HEK293T (cell line): ENCODE data around the gene RUNX3.
A peak's percentile ranks its signal among the peaks of the same experiment; 100 is the strongest.

ENCODE experiments used
- CTCF ChIA-PET: fragments of 350-600 bp; formaldehyde crosslinking; extraction: SDS; loops from one replicate; lab custom pipeline; 2021; ENCODE audit warnings: antibody characterized with exemption, inconsistent platforms; lab: Yijun Ruan, JAX
- POLR2A ChIA-PET: fragments of 350-600 bp; formaldehyde crosslinking; extraction: SDS; loops from one replicate; lab custom pipeline; 2020; ENCODE audit warnings: antibody characterized with exemption, inconsistent platforms; lab: Yijun Ruan, JAX
- DNase-seq: peaks from one replicate; pipeline ENCODE4 v3.0.0; 2012; ENCODE audit warnings: mixed read lengths; ENCODE audit errors: extremely low spot score
- ARNT ChIP-seq: fragments of 450-650 bp; IDR thresholded peaks from 2 replicates; pipeline ENCODE4 v1.6.1; 2017; ENCODE audit warnings: mild to moderate bottlenecking
- BHLHE40 ChIP-seq: fragments of 450-650 bp; IDR thresholded peaks from 2 replicates; pipeline ENCODE4 v1.6.1; 2016; ENCODE audit warnings: mild to moderate bottlenecking, moderate library complexity, borderline replicate concordance
- CTBP1 ChIP-seq: fragments of 450-650 bp; IDR thresholded peaks from 2 replicates; pipeline ENCODE4 v1.6.1; 2016; ENCODE audit warnings: borderline replicate concordance
- ELF4 ChIP-seq: fragments of 450-650 bp; IDR thresholded peaks from 2 replicates; pipeline ENCODE4 v1.6.1; 2017; ENCODE audit warnings: antibody characterized with exemption
- FOXA1 ChIP-seq: fragments of 450-650 bp; IDR thresholded peaks from 2 replicates; pipeline ENCODE4 v1.6.1; 2016; ENCODE audit warnings: mild to moderate bottlenecking
- FOXK2 ChIP-seq: fragments of 450-650 bp; IDR thresholded peaks from 2 replicates; pipeline ENCODE4 v1.6.1; 2016; ENCODE audit warnings: mild to moderate bottlenecking
- FOXM1 ChIP-seq: fragments of 450-650 bp; IDR thresholded peaks from 2 replicates; pipeline ENCODE4 v1.6.1; 2017; ENCODE audit warnings: mild to moderate bottlenecking, borderline replicate concordance
- HDGF ChIP-seq: fragments of 450-650 bp; IDR thresholded peaks from 2 replicates; pipeline ENCODE4 v1.6.1; 2017; ENCODE audit warnings: antibody characterized with exemption, borderline replicate concordance
- L3MBTL2 ChIP-seq: fragments of 450-650 bp; conservative IDR thresholded peaks from 2 replicates; pipeline ENCODE4 v1.6.1; 2016; ENCODE audit warnings: mild to moderate bottlenecking
- LEF1 ChIP-seq: fragments of 450-650 bp; IDR thresholded peaks from 2 replicates; pipeline ENCODE4 v1.6.1; 2017; ENCODE audit warnings: mild to moderate bottlenecking, borderline replicate concordance
- NFRKB ChIP-seq: fragments of 450-650 bp; IDR thresholded peaks from 2 replicates; pipeline ENCODE4 v1.6.1; 2016; ENCODE audit warnings: mild to moderate bottlenecking, moderate library complexity
- SP1 ChIP-seq: fragments of 450-650 bp; IDR thresholded peaks from 2 replicates; pipeline ENCODE4 v1.6.1; 2017
- SUZ12 ChIP-seq: fragments of 450-650 bp; IDR thresholded peaks from 2 replicates; pipeline ENCODE4 v1.6.1; 2016; ENCODE audit warnings: mild to moderate bottlenecking
- TARDBP ChIP-seq: fragments of 450-650 bp; IDR thresholded peaks from 2 replicates; pipeline ENCODE4 v1.6.1; 2016
- ZNF384 ChIP-seq: fragments of 450-650 bp; IDR thresholded peaks from 2 replicates; pipeline ENCODE4 v1.6.1; 2016
- TF ChIP-seq, protein P1 (sequence below): fragments of 450-650 bp; IDR thresholded peaks from 2 replicates; pipeline ENCODE4 v1.6.1; 2016

RUNX3 gene

DNA sequence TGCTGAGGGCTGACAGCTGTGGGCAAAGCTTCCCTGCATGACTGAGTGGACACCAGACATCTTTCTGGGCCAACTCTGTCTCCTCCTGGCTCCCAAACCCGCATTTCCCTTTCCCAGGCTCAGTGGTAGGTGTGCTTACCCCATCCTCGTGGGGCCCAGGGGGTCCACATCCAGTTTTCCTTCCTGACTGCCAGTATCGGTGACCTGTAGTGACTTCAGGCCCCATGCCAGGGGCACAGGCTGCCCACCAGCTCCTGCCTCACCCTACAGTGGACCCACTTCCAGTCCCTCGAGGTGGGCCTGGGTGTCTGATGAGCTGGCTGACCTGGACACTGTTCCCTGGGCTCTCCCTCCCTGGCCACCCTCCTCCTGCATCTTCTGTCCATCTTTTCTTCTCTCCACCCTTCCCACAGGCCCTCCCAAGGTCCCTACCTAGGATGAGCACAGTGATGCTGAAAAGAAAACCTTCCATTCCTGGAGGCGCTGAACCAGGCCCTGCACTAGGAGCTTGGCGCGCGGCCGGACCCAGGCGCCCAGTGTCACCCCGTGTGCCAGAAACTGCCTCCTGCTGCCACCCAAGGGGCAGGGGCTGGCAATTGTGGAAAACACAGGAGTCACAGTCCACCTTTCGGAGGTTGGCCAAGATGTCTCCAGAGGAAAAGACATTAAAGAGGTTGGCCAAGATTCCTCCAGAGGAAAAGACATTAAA, 67.1 kb downstream of the RUNX3 start:
- ChIA-PET CTCF (interaction anchor here (0.9 to 1.9 kb wide), 5 partner anchors 13 to 72 kb away, joined by 3 to 5 read pairs (median 3); no protein-coding TSS in a partner anchor), POLR2A (no interaction called here)
- DNase-seq = no peak
- TF ChIP-seq HDGF (no peak), CTBP1 (no peak), ZNF384 (no peak), SUZ12 (no peak), BHLHE40 (no peak), NFRKB (no peak), LEF1 (no peak), SP1 (no peak), FOXA1 (no peak), L3MBTL2 (no peak), ELF4 (no peak), TARDBP (no peak), ARNT (no peak), FOXM1 (no peak), FOXK2 (no peak)
- TF ChIP-seq, protein P1, sequence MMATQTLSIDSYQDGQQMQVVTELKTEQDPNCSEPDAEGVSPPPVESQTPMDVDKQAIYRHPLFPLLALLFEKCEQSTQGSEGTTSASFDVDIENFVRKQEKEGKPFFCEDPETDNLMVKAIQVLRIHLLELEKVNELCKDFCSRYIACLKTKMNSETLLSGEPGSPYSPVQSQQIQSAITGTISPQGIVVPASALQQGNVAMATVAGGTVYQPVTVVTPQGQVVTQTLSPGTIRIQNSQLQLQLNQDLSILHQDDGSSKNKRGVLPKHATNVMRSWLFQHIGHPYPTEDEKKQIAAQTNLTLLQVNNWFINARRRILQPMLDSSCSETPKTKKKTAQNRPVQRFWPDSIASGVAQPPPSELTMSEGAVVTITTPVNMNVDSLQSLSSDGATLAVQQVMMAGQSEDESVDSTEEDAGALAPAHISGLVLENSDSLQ = no peak

DNA sequence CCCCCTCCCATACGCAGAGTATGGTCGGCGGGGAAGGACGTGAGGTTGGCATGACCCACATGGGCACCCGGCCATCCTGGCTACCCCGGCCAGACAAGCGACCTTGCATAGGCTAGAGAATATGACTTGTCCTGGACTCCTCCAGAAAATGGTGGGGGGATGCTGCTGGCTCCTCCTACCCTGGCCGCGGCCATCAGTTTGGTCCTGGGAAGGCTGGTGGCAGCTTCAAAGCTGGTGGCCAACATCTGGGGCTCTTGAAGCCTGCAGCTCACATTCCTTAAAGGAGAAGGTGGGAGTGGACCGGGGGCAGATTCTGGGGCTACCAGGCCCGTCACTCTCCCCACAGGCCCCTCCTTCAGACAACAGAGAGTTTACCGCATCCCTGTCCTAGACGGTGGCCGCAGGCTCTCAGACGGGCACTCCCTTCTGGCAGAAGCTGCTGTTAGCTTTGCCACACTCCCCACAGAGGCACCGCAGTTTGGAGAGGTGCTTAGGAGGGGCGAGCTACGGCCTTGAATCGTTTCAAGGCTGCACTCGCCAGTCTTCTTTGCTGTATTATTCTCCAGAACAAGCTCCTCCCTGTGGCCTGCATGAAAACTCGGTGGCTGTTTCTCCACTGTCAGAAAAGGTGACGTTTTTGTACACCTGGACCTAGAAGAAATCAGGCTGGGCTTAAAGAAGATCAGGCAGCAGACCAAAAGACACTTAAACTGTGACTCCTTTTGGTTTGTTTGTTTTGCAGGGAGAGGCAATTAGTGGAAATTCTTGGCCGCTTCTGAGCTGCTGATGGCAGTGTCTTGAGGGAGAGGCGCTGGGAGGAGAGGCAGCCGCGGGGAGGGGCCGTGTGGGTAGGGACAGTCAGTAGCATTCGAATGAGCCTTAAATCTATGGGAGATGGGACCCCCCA, 68.0 kb downstream of the RUNX3 start:
- TF ChIP-seq FOXM1 (no peak), NFRKB (no peak), L3MBTL2 (no peak), LEF1 (no peak), ELF4 (no peak), TARDBP (no peak)
- TF ChIP-seq, protein P1 = no peak
- CTCF ChIA-PET = interaction anchor here (0.6 to 1.9 kb wide), 7 partner anchors 8 to 73 kb away, joined by 3 to 5 read pairs (median 3); no protein-coding TSS in a partner anchor
- DNase-seq = peak; percentile 35
- POLR2A ChIA-PET = no interaction called here

DNA sequence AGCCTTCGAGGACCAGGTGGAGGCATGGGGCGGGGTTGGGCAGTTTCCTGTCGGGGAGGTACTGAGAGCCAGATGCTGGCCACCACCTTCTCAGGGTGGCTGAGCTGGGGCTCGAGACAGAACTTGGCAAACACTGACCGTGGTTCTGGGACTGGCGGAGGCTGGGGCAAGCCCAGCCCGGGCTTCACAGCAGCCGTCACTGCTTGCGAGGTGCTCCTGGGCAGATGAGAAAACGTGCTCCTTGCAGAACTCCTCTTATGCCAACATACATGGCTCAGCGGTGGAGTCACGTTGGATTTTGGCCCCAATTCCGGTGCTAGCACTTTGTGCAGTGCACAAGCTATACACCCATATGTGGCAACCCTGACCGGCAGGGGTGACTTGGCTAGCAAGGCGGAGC, 69.2 kb downstream of the RUNX3 start:
- CTCF ChIA-PET = no interaction called here
- TF ChIP-seq ELF4 (no peak), BHLHE40 (no peak), SP1 (no peak), FOXM1 (no peak), CTBP1 (no peak), ARNT (no peak), NFRKB (no peak), HDGF (no peak), TARDBP (no peak), FOXA1 (no peak), ZNF384 (no peak), FOXK2 (no peak)
- TF ChIP-seq, protein P1 = no peak
- no peak for DNase-seq

DNA sequence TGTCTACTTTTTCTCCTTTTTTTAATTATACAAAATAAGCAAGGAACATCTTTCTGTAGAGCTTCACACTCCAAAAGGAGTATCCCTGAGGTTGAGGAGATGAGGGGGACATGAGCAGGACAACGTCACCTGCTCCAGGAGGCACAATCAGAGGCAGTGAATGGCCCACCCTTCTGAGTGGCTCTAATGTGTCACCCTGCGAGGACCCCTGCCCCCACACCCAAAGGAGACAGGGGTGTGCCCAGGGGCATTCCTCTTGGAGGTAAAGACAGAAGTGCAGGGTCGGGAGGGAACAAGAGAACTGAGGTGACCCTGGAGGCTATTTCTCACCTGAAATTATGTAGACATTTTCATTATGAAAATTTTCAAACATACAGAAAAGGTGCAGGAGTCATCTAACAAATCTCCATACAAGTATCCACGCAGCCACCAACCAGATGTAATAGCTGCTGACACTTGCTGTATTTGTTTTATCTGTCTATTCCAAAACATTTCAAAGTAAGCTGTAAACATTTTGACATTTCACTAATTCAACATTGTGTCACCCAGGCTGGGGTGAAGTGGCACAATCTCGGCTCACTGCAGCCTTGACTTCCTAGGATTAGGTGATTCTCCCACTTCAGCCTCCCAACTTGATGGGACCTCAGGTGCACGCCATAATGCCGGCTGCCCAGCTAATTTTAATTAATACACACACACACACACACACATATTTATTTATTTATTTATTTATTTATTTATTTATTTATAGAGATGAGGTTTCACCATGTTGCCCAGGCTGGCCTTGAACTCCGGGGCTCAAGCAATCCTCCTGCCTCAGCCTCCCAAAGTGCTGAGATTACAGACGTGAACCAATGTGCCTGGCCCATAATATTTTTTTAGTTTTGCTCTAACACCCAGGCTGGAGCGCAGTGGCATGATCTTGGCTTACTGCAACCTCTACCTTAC, 70.7 kb downstream of the RUNX3 start:
- TF ChIP-seq SP1 (no peak), NFRKB (no peak), TARDBP (no peak), CTBP1 (no peak), SUZ12 (no peak), FOXA1 (no peak), FOXK2 (no peak)
- TF ChIP-seq, protein P1 = no peak
- DNase-seq = no peak
- CTCF ChIA-PET = interaction anchor here (0.5 to 0.6 kb wide), 2 partner anchors 88 to 178 kb away, joined by 3 read pairs; no protein-coding TSS in a partner anchor
- POLR2A ChIA-PET = no interaction called here

More for the DNA sequence above, 69.2 kb downstream of the RUNX3 start:
- POLR2A ChIA-PET = no interaction called here

DNA sequence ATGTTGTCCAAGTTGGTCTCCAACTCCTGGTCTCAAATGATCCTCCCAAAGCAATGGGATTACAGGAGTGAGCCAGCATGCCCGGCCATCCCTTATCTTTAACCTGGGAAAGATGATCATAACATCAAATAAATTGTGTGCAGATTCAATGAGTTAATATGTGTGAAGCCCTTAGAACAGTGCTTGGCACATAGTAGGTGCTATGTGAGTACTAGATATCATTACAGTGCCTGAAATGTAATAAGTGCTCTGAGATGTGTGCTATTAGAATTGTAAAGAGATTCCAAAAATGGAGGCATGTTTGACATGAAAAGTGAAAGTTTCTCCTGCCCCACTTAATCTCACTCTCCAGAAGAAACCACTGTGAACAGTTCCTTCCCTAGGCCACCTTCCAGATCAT, 71.8 kb downstream of the RUNX3 start:
- no peak for TF ChIP-seq L3MBTL2
- TF ChIP-seq, protein P1 = no peak
- no peak for TF ChIP-seq ZNF384
- TF ChIP-seq TARDBP = no peak
- no peak for TF ChIP-seq FOXK2
- no peak for TF ChIP-seq NFRKB
- TF ChIP-seq SUZ12 = no peak
- no peak for TF ChIP-seq HDGF
- TF ChIP-seq ELF4 = no peak
- no peak for TF ChIP-seq SP1
- no peak for TF ChIP-seq FOXM1
- TF ChIP-seq BHLHE40 = no peak
- TF ChIP-seq ARNT = no peak
- TF ChIP-seq CTBP1 = no peak
- TF ChIP-seq LEF1 = no peak
- TF ChIP-seq FOXA1 = no peak
- CTCF ChIA-PET = no interaction called here
- POLR2A ChIA-PET = no interaction called here
- no peak for DNase-seq
